Vagina (tissue), 2 donors: ENCODE results near the gene MCRS1. TPM values are rescaled to one million over a fixed set of nuclear protein-coding genes. Genes with fewer than 3 reads are reported as not detected.

Experiments used
- DNase-seq, 2 donors: peaks; one replicate each; pipeline ENCODE4 v3.0.0-alpha.2; 2017; ENCODE audit errors: extremely low spot score in 2 of 2
- H3K27ac ChIP-seq: fragments of 200-600 bp; sonication (generic); one replicate; pipeline ENCODE4 v1.5.1; 2019
- H3K27me3 ChIP-seq: fragments of 200-600 bp; sonication (generic); one replicate; pipeline ENCODE4 v1.5.1; 2019
- H3K36me3 ChIP-seq, 2 donors: fragments of 200-600 bp; sonication (generic); one replicate each; pipeline ENCODE4 v1.5.1; 2017 to 2019
- H3K4me1 ChIP-seq: fragments of 200-600 bp; sonication (generic); one replicate; pipeline ENCODE4 v1.5.1; 2019
- H3K4me3 ChIP-seq, 2 donors: fragments of 200-600 bp; sonication (generic); 1 replicate in 1 of 2; 2 replicates in 1 of 2; pipeline ENCODE4 v1.5.1; 2016 to 2019
- H3K9me3 ChIP-seq: fragments of 200-600 bp; sonication (generic); one replicate; pipeline ENCODE4 v1.5.1; 2019
- CTCF ChIP-seq, 3 experiments: fragments of 450-650 bp in 2 of 3; fragments of 200-600 bp in 1 of 3; sonication (generic) in 1 of 3; IDR thresholded peaks; one replicate each; pipeline ENCODE4 v1.5.1; 2017 to 2019; ENCODE audit warnings: antibody characterized with exemption in 3 of 3, mild to moderate bottlenecking in 2 of 3, moderate library complexity in 2 of 3
- POLR2A ChIP-seq, 2 donors: fragments of 450-650 bp; IDR thresholded peaks; one replicate each; pipeline ENCODE4 v1.6.1; 2017; ENCODE audit warnings: antibody characterized with exemption in 2 of 2, mild to moderate bottlenecking in 2 of 2, moderate library complexity in 2 of 2
- POLR2AphosphoS5 ChIP-seq, 2 donors: sonication (generic); formaldehyde crosslinking; IDR thresholded peaks; one replicate each; pipeline ENCODE4 v1.9.0; 2017; ENCODE audit warnings: antibody characterized with exemption in 2 of 2, mild to moderate bottlenecking in 2 of 2, low read depth in 1 of 2; ENCODE audit not compliant: insufficient read depth in 1 of 2
- intact Hi-C: fragments of 100-400 bp; cut with DNase I; formaldehyde crosslinking; loops from one replicate; pipeline ENCODE4 v1.15.1; 2023
- total RNA-seq: library from RNA; depleted of rRNA; stranded (reverse); fragments of >200 nt; gene quantifications from one replicate; pipeline ENCODE4 v1.2.3, GENCODE V29; 2016

Gene MCRS1
- total RNA-seq, 1 donor from 2014 or later: 40.8 TPM

GRCh38 chr12:49548822-49549648 is 18.9 kb downstream of the MCRS1 start:
- H3K27me3 ChIP-seq: no peaks in the 10 kb centered on the region
- no peak overlapping the region for H3K27ac ChIP-seq

GRCh38 chr12:49548481-49548821 is 19.5 kb downstream of the MCRS1 start:
- Histone ChIP-seq H3K27me3 (no peaks in the 10 kb centered on the region), H3K4me3 (peak overlapping the region; percentile 38 to 43)
- intact Hi-C loops: no loop called here

More at GRCh38 chr12:49548822-49549648, 18.9 kb downstream of the MCRS1 start:
- peaks cover 17% of the 10 kb centered on the region for H3K4me1 ChIP-seq
- intact Hi-C loops: no loop called here
- H3K9me3 ChIP-seq: no peaks in the 10 kb centered on the region
- no peak for TF ChIP-seq POLR2AphosphoS5 (IDR thresholded peaks at IDR 0.05; ENCODE audit: insufficient read depth in 1 of 2, low read depth in 1 of 2)
- no peak for TF ChIP-seq POLR2A (IDR thresholded peaks at IDR 0.05)
- no peak for TF ChIP-seq CTCF (IDR thresholded peaks at IDR 0.05)
- peak overlapping the region; percentile 38 to 43 for H3K4me3 ChIP-seq
- no peaks in the 10 kb centered on the region for H3K36me3 ChIP-seq
- no peak for DNase-seq

GRCh38 chr12:49547090-49547690 is 20.8 kb downstream of the MCRS1 start:
- H3K9me3 ChIP-seq: no peaks in the 10 kb centered on the region
- H3K4me1 ChIP-seq: peaks cover 17% of the 10 kb centered on the region
- H3K4me3 ChIP-seq: no peak overlapping the region
- TF ChIP-seq POLR2A (IDR thresholded peaks at IDR 0.05) (no peak), CTCF (IDR thresholded peaks at IDR 0.05) (no peak), POLR2AphosphoS5 (IDR thresholded peaks at IDR 0.05; ENCODE audit: insufficient read depth in 1 of 2, low read depth in 1 of 2) (no peak)
- H3K36me3 ChIP-seq: no peaks in the 10 kb centered on the region
- intact Hi-C loops: no loop called here
- H3K27ac ChIP-seq: no peak overlapping the region
- no peaks in the 10 kb centered on the region for H3K27me3 ChIP-seq
- no peak for DNase-seq

More at GRCh38 chr12:49548481-49548821, 19.5 kb downstream of the MCRS1 start:
- Histone ChIP-seq H3K27ac (no peak overlapping the region), H3K36me3 (no peaks in the 10 kb centered on the region), H3K4me1 (peaks cover 17% of the 10 kb centered on the region), H3K9me3 (no peaks in the 10 kb centered on the region)
- no peak for DNase-seq
- TF ChIP-seq POLR2A (IDR thresholded peaks at IDR 0.05) (no peak), CTCF (IDR thresholded peaks at IDR 0.05) (no peak), POLR2AphosphoS5 (IDR thresholded peaks at IDR 0.05; ENCODE audit: insufficient read depth in 1 of 2, low read depth in 1 of 2) (no peak)

GRCh38 chr12:49546481-49546880 is 21.5 kb downstream of the MCRS1 start:
- intact Hi-C loops: no loop called here
- no peak for DNase-seq
- H3K9me3 ChIP-seq: no peaks in the 10 kb centered on the region
- H3K36me3 ChIP-seq: no peaks in the 10 kb centered on the region
- H3K4me1 ChIP-seq: peaks cover 17% of the 10 kb centered on the region
- no peak for TF ChIP-seq POLR2AphosphoS5 (IDR thresholded peaks at IDR 0.05; ENCODE audit: insufficient read depth in 1 of 2, low read depth in 1 of 2)
- no peak for TF ChIP-seq POLR2A (IDR thresholded peaks at IDR 0.05)
- TF ChIP-seq CTCF (IDR thresholded peaks at IDR 0.05): no peak
- no peak overlapping the region for H3K4me3 ChIP-seq
- H3K27ac ChIP-seq: no peak overlapping the region
- H3K27me3 ChIP-seq: no peaks in the 10 kb centered on the region

GRCh38 chr12:49545815-49546214 is 22.1 kb downstream of the MCRS1 start:
- Histone ChIP-seq H3K27ac (no peak overlapping the region), H3K4me1 (peaks cover 17% of the 10 kb centered on the region), H3K36me3 (no peaks in the 10 kb centered on the region), H3K27me3 (no peaks in the 10 kb centered on the region), H3K9me3 (no peaks in the 10 kb centered on the region), H3K4me3 (no peak overlapping the region)
- TF ChIP-seq CTCF (IDR thresholded peaks at IDR 0.05) (no peak), POLR2AphosphoS5 (IDR thresholded peaks at IDR 0.05; ENCODE audit: insufficient read depth in 1 of 2, low read depth in 1 of 2) (no peak), POLR2A (IDR thresholded peaks at IDR 0.05) (no peak)
- no peak for DNase-seq
- intact Hi-C loops: no loop called here
